Measurements from ENCODE around the gene MAN1A2. TPM values are rescaled to one million over a fixed set of nuclear protein-coding genes. Genes with fewer than 3 reads are reported as not detected.

Gene MAN1A2
- polyA plus RNA-seq, 3 donors, result 4.0 to 10.5 (median 7.2) TPM

DNA sequence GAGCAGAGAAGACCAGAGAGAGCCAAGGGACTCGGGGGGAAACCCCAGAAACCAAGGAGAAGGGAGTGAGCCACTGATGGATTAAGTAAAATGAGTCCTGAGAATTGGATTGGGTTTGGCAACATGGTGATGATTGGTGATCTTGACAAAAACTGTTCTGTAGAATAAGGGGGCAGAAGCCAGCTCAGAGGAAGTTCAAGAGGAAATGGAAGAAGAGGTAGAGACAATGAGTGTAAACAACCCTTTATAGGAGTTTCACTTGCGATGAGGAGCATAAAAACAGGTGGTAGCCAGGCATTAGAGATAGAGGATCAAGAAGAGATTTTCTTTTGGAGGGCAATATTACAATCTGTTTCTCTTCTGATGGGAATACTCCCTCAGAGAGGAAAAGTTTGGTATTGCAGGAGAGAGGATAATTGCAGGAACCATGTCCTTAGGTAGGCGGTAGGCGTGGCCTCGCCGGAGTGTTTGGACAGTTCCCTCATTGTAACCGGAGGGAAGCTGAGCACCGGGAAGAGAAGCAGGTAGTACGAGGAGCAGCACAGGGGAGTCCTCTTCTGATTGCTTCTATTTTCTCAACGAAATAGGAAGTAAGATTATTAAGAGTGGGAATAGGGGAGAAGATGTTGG is 170.2 kb downstream of the MAN1A2 start:
- Mint-ChIP-seq H3K27me3 (ENCODE audit: low read depth in 3 of 3) (peaks cover 0 to 3% (median 2%) of the 10 kb centered on the region in 3 donors), H3K4me3 (no peak overlapping the region), H3K27ac (no peak overlapping the region), H3K36me3 (no peaks in the 10 kb centered on the region), H3K9me3 (no peaks in the 10 kb centered on the region), H3K4me1 (peaks cover 1% of the 10 kb centered on the region)
- intact Hi-C loops (cut with micrococcal nuclease), result no loop called here
- Histone ChIP-seq H3K27ac (ENCODE audit: low read depth in 1 of 2, low read length in 2 of 2) (no peak overlapping the region), H3K9me3 (replicated peaks in 1 of 2; ENCODE audit: control insufficient read depth in 1 of 2, insufficient read depth in 1 of 2, low read length in 2 of 2) (no peaks in the 10 kb centered on the region), H3K79me2 (ENCODE audit: insufficient read depth, low read length) (no peaks in the 10 kb centered on the region), H3K4me1 (ENCODE audit: control insufficient read depth in 1 of 2, insufficient read depth in 2 of 2, low read length in 2 of 2) (no peaks in the 10 kb centered on the region), H4K20me1 (ENCODE audit: insufficient read depth, low read length) (no peaks in the 10 kb centered on the region), H3K4me2 (replicated peaks; ENCODE audit: extremely low read depth, low read length, poor library complexity, severe bottlenecking) (no peak overlapping the region), H3K4me3 (replicated peaks in 1 of 3; ENCODE audit: low read depth in 2 of 3, low read length in 3 of 3) (no peak overlapping the region), H2AFZ (ENCODE audit: insufficient read depth, low read depth, low read length, poor library complexity, severe bottlenecking) (no peak overlapping the region), H3K27me3 (ENCODE audit: control insufficient read depth in 2 of 2, insufficient read depth in 2 of 2, low read length in 2 of 2) (no peaks in the 10 kb centered on the region), H3K9ac (ENCODE audit: insufficient read depth, low read length, poor library complexity, severe bottlenecking) (no peak overlapping the region), H3K36me3 (replicated peaks in 1 of 2; ENCODE audit: control insufficient read depth in 1 of 2, insufficient read depth in 2 of 2, low read length in 2 of 2) (no peaks in the 10 kb centered on the region)
- TF ChIP-seq, protein P1, sequence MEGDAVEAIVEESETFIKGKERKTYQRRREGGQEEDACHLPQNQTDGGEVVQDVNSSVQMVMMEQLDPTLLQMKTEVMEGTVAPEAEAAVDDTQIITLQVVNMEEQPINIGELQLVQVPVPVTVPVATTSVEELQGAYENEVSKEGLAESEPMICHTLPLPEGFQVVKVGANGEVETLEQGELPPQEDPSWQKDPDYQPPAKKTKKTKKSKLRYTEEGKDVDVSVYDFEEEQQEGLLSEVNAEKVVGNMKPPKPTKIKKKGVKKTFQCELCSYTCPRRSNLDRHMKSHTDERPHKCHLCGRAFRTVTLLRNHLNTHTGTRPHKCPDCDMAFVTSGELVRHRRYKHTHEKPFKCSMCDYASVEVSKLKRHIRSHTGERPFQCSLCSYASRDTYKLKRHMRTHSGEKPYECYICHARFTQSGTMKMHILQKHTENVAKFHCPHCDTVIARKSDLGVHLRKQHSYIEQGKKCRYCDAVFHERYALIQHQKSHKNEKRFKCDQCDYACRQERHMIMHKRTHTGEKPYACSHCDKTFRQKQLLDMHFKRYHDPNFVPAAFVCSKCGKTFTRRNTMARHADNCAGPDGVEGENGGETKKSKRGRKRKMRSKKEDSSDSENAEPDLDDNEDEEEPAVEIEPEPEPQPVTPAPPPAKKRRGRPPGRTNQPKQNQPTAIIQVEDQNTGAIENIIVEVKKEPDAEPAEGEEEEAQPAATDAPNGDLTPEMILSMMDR (IDR thresholded peaks at IDR 0.05), result no peak
- DNase-seq, result no peak
- 49% methylated on average over 6 of the region's 10 CpGs for WGBS (ENCODE audit: insufficient coverage)

DNA sequence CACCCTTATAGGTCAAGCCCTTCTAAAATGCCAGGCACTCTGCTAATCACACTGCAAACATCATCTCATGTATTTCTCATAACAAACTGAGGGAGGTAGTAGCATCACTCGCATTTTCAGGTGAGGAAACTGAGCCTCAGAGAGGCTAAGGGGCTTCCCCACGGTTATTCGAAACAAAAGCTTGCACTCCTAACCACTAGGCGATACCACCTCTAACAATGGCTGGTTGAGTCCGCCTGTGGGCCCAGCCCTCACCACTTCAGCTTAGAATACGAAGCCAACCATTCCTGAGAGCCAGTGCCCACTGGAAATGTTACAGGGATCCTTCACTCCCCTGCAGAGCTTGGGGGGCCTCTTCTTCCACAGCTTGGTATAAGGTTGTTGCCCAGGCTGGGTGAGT is 173.3 kb downstream of the MAN1A2 start:
- intact Hi-C loops (cut with micrococcal nuclease), result no loop called here
- Histone ChIP-seq H3K9me3 (replicated peaks in 1 of 2; ENCODE audit: control insufficient read depth in 1 of 2, insufficient read depth in 1 of 2, low read length in 2 of 2) (no peaks in the 10 kb centered on the region), H3K36me3 (replicated peaks in 1 of 2; ENCODE audit: control insufficient read depth in 1 of 2, insufficient read depth in 2 of 2, low read length in 2 of 2) (no peaks in the 10 kb centered on the region), H3K4me2 (replicated peaks; ENCODE audit: extremely low read depth, low read length, poor library complexity, severe bottlenecking) (no peak overlapping the region), H3K27ac (ENCODE audit: low read depth in 1 of 2, low read length in 2 of 2) (no peak overlapping the region), H3K27me3 (ENCODE audit: control insufficient read depth in 2 of 2, insufficient read depth in 2 of 2, low read length in 2 of 2) (no peaks in the 10 kb centered on the region), H4K20me1 (ENCODE audit: insufficient read depth, low read length) (no peaks in the 10 kb centered on the region), H3K9ac (ENCODE audit: insufficient read depth, low read length, poor library complexity, severe bottlenecking) (no peak overlapping the region), H2AFZ (ENCODE audit: insufficient read depth, low read depth, low read length, poor library complexity, severe bottlenecking) (no peak overlapping the region), H3K4me3 (replicated peaks in 1 of 3; ENCODE audit: low read depth in 2 of 3, low read length in 3 of 3) (no peak overlapping the region), H3K79me2 (ENCODE audit: insufficient read depth, low read length) (no peaks in the 10 kb centered on the region), H3K4me1 (ENCODE audit: control insufficient read depth in 1 of 2, insufficient read depth in 2 of 2, low read length in 2 of 2) (no peaks in the 10 kb centered on the region)
- H3K27me3 Mint-ChIP-seq (ENCODE audit: low read depth in 3 of 3), result peaks cover 0 to 9% (median 2%) of the 10 kb centered on the region in 3 donors
- no peaks in the 10 kb centered on the region for H3K4me1 Mint-ChIP-seq
- DNase-seq, result no peak
- no peak overlapping the region for H3K27ac Mint-ChIP-seq
- 80% methylated on average over 2 of the region's 6 CpGs for WGBS (ENCODE audit: insufficient coverage)
- H3K9me3 Mint-ChIP-seq, result no peaks in the 10 kb centered on the region
- TF ChIP-seq, protein P1 (IDR thresholded peaks at IDR 0.05), result no peak
- no peak overlapping the region for H3K4me3 Mint-ChIP-seq
- H3K36me3 Mint-ChIP-seq, result no peaks in the 10 kb centered on the region
